Heart left ventricle (tissue), 13 donors: Measurements from ENCODE around the gene TOMM7.

Experiments
- CTCF ChIP-seq, 12 donors: fragments of 200-600 bp; sonication (generic) in 4 of 12; IDR thresholded peaks; one replicate each; pipeline versions ENCODE4 v1.5.0 to v1.8.0; 2018 to 2022; ENCODE audit warnings: antibody characterized with exemption in 12 of 12, mild to moderate bottlenecking in 5 of 12
- POLR2A ChIP-seq, 2 donors: fragments of 450-650 bp; IDR thresholded peaks; one replicate each; pipeline ENCODE4 v1.6.1; 2017; ENCODE audit warnings: antibody characterized with exemption in 2 of 2, mild to moderate bottlenecking in 2 of 2, moderate library complexity in 2 of 2
- donor health status: ischemic (EF 13 %, LVEDD 7.1; RV severe dilation, severe dysfunction).
- donor health status: DM: no; HTN: yes; CAD: no.
- donor health status: DM: no; HTN: no; CAD: no.
- donor health status: ischemic (EF 25% LVEDD 6.9; RV normal size, moderate dysfunction).
- donor health status: ischemic (EF 25% LVEDD 5.7; RV mildly dilated, moderate dysfunction).
- donor health status: ischemic (EF 35%, LVEDD 5.7; RV mildly dilated, moderate dysfunction).
- donor health status: nonischemic (EF 11% LVEDD 7.7; RV severe dilation, severe dysfunction).
- donor health status: DM: yes; HTN: yes; CAD: no.
- donor health status: PGD.
- donor health status: ischemic (EF 29% LVEDD 5.4; RV normal size, mild dysfunction).
- donor health status: nonischemic (EF 23%, LVEDD 6.1; RV moderate dilation, normal function).

GRCh38 chr7:22772885-22773284 is 49.8 kb downstream of the TOMM7 start:
- TF ChIP-seq CTCF (IDR thresholded peaks at IDR 0.05) = no peak
- TF ChIP-seq POLR2A (IDR thresholded peaks at IDR 0.05) = no peak
